IMR-90 (cell line): Measurements from ENCODE around the gene SRD5A1. TPM values are rescaled to one million over a fixed set of nuclear protein-coding genes. Genes with fewer than 3 reads are reported as not detected.

Experiments used
- ATAC-seq: fragments of 200-7000 bp; cut with Tn5 transposase; 2 replicates; pipeline ENCODE4 v1.9.1; 2020; ENCODE audit warnings: low read depth, mild to moderate bottlenecking, moderate library complexity
- BruUV-seq: library from RNA; stranded (reverse); fragments of 400-500 nt; replicated peaks from 2 replicates; lab custom pipeline; 2021; lab: Mats Ljungman, UMichigan
- CTCF ChIA-PET: fragments of 300-600 bp; formaldehyde crosslinking; extraction: SDS; loops from one replicate; lab custom pipeline; 2021; ENCODE audit warnings: antibody characterized with exemption; lab: Yijun Ruan, JAX
- POLR2A ChIA-PET: fragments of 300-600 bp; sonication (Branson Sonifier 250); formaldehyde crosslinking; loops from one replicate; lab custom pipeline; 2022; ENCODE audit warnings: antibody characterized with exemption; ENCODE audit not compliant: unreplicated experiment; lab: Charles Lee
- DNase-seq: peaks from one replicate; pipeline ENCODE4 v3.0.0; 2013
- H2AFZ ChIP-seq: replicated peaks from 2 replicates; pipeline ENCODE3; 2013; ENCODE audit warnings: low read length, mild to moderate bottlenecking; ENCODE audit not compliant: poor library complexity
- H2AK5ac ChIP-seq: 2 replicates; pipeline ENCODE4 v1.6.1; 2013; ENCODE audit warnings: low read depth, low read length, inconsistent platforms
- H2AK9ac ChIP-seq: replicated peaks from 2 replicates; pipeline ENCODE3; 2013; ENCODE audit warnings: mild to moderate bottlenecking, low read depth, low read length, moderate library complexity; ENCODE audit not compliant: poor library complexity
- H2BK120ac ChIP-seq: 2 replicates; pipeline ENCODE4 v1.6.1; 2013; ENCODE audit warnings: low read depth, low read length, inconsistent platforms
- H2BK15ac ChIP-seq: 3 replicates; pipeline ENCODE4 v1.6.1; 2013; ENCODE audit warnings: low read depth, low read length, inconsistent platforms
- H2BK20ac ChIP-seq: 2 replicates; pipeline ENCODE4 v1.6.1; 2013; ENCODE audit warnings: low read depth, mild to moderate bottlenecking, inconsistent platforms, low read length, moderate library complexity
- H2BK5ac ChIP-seq: 2 replicates; pipeline ENCODE4 v1.6.1; 2013; ENCODE audit warnings: mild to moderate bottlenecking, low read depth, low read length, inconsistent platforms; ENCODE audit not compliant: poor library complexity, severe bottlenecking
- H3K14ac ChIP-seq: replicated peaks from 2 replicates; pipeline ENCODE4 v1.6.1; 2013; ENCODE audit warnings: low read depth, low read length, inconsistent platforms
- H3K18ac ChIP-seq: 2 replicates; pipeline ENCODE4 v1.6.1; 2013; ENCODE audit warnings: low read depth, low read length, control low read depth
- H3K23ac ChIP-seq: 2 replicates; pipeline ENCODE4 v1.6.1; 2013; ENCODE audit warnings: low read depth, low read length, inconsistent platforms
- H3K27ac ChIP-seq: 2 replicates; pipeline ENCODE4 v1.5.1; 2013; ENCODE audit warnings: mild to moderate bottlenecking, control low read depth, low read length; ENCODE audit not compliant: insufficient read depth
- H3K27me3 ChIP-seq: 2 replicates; pipeline ENCODE4 v1.6.1; 2013; ENCODE audit warnings: low read length; ENCODE audit not compliant: control insufficient read depth, insufficient read depth
- H3K36me3 ChIP-seq: 2 replicates; pipeline ENCODE4 v1.6.1; 2013; ENCODE audit warnings: low read length, mixed read lengths; ENCODE audit not compliant: control insufficient read depth, insufficient read depth
- H3K4ac ChIP-seq: 2 replicates; pipeline ENCODE4 v1.6.1; 2013; ENCODE audit warnings: low read depth, low read length, inconsistent platforms
- H3K4me1 ChIP-seq: 2 replicates; pipeline ENCODE4 v1.6.1; 2013; ENCODE audit warnings: low read length, mixed read lengths; ENCODE audit not compliant: control insufficient read depth, insufficient read depth
- H3K4me2 ChIP-seq: 2 replicates; pipeline ENCODE4 v1.6.1; 2013; ENCODE audit warnings: low read depth, mild to moderate bottlenecking, control low read depth, low read length, moderate library complexity
- H3K4me3 ChIP-seq: 2 replicates; pipeline ENCODE4 v1.5.1; 2013; ENCODE audit warnings: low read depth, mild to moderate bottlenecking, control low read depth, low read length, moderate library complexity; ENCODE audit not compliant: insufficient read depth
- H3K56ac ChIP-seq: 2 replicates; pipeline ENCODE4 v1.6.1; 2013; ENCODE audit warnings: low read length, inconsistent platforms; ENCODE audit not compliant: insufficient read depth; ENCODE audit errors: extremely low read depth
- H3K79me1 ChIP-seq, 2 experiments: 2 replicates each; pipeline ENCODE4 v1.6.1; 2013; ENCODE audit warnings: low read length in 2 of 2, inconsistent platforms in 1 of 2, low read depth in 1 of 2
- H3K9ac ChIP-seq: 2 replicates; pipeline ENCODE4 v1.6.1; 2013; ENCODE audit warnings: low read depth, low read length, control low read depth
- H3K9me1 ChIP-seq: 2 replicates; pipeline ENCODE4 v1.6.1; 2013; ENCODE audit warnings: low read length, inconsistent platforms; ENCODE audit not compliant: insufficient read depth
- H3K9me3 ChIP-seq: 2 replicates; pipeline ENCODE4 v1.6.1; 2013; ENCODE audit warnings: low read length; ENCODE audit not compliant: control insufficient read depth, insufficient read depth
- H4K20me1 ChIP-seq: 2 replicates; pipeline ENCODE4 v1.6.1; 2013; ENCODE audit warnings: low read length, inconsistent platforms; ENCODE audit not compliant: insufficient read depth
- H4K5ac ChIP-seq: 2 replicates; pipeline ENCODE4 v1.6.1; 2013; ENCODE audit warnings: mild to moderate bottlenecking, low read depth, low read length, control low read depth
- H4K8ac ChIP-seq, 2 experiments: 2 replicates each; pipeline ENCODE4 v1.6.1; 2013; ENCODE audit warnings: low read depth in 2 of 2, low read length in 2 of 2, control low read depth in 1 of 2, inconsistent platforms in 1 of 2
- H4K91ac ChIP-seq: 2 replicates; pipeline ENCODE4 v1.6.1; 2013; ENCODE audit warnings: low read depth, low read length, inconsistent platforms; ENCODE audit not compliant: insufficient read depth
- RCOR1 ChIP-seq: IDR thresholded peaks from 2 replicates; pipeline ENCODE4 v1.6.1; 2012; ENCODE audit warnings: mild to moderate bottlenecking, low read length, improper control_type of control experiment; ENCODE audit not compliant: insufficient replicate concordance
- WGBS, 2 experiments: methylation state at CpG; one replicate each; pipeline versions ENCODE4 v1.1.5 to v1.1.7; 2013; ENCODE audit warnings: missing lambda C conversion rate in 2 of 2; ENCODE audit not compliant: insufficient read length in 1 of 2; ENCODE audit errors: extremely low coverage in 2 of 2; 5-methylcytosine and 5-hydroxymethylcytosine counted together
- dilution Hi-C: fragments of 300-500 bp; cut with HindIII; formaldehyde crosslinking; loops from one replicate; pipeline ENCODE4 v1.14.3; 2018; ENCODE audit warnings: low sequenced_read_pairs; ENCODE audit not compliant: unreplicated experiment
- in situ Hi-C: fragments of 300-500 bp; cut with MboI; formaldehyde crosslinking; loops from 3 replicates; pipeline ENCODE4 v1.14.3; 2019; ENCODE audit warnings: low sequenced_read_pairs, inconsistent platforms, mixed read lengths
- intact Hi-C: fragments of 100-400 bp; cut with micrococcal nuclease; formaldehyde crosslinking; loops from 2 replicates; pipeline ENCODE4 v1.10.0; 2022
- polyA plus RNA-seq, 3 experiments: library from polyadenylated mRNA; depleted of rRNA; stranded (reverse); fragments of >200 nt; gene quantifications; 2 replicates each; pipeline ENCODE4 v1.2.3, GENCODE V29; 2012; ENCODE audit warnings: low replicate concordance in 1 of 3
- total RNA-seq: library from RNA; depleted of rRNA; stranded (reverse); fragments of >200 nt; gene quantifications from 2 replicates; pipeline ENCODE4 v1.2.3, GENCODE V29; 2012

The SRD5A1 gene
- total and polyA plus RNA-seq, 2 of the 4 experiments (the other 2 are of a cell fraction), result 6.3 to 18.2 TPM

DNA sequence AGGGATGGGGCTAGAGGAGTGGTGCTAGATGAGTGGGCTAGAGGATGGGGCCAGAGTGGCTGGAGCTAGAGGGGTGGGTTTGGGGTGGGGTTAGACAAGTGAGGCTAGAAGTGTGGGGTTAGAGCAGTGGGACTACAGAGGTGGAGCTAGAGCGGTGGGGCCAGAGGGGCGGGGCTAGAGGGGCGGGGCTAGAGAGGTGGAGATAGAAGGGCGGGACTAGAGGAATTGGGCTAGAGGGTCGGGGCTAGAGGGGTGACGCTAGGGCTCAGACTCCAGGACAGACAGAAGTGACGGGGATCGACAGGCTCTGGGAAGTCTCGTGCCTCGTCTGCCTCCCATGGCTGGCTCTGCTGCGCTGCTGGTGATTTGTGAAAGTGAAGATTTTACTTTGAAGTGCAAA is 49.0 kb downstream of the SRD5A1 start:
- H2BK15ac ChIP-seq, result no peak overlapping the region
- H2AK5ac ChIP-seq, result no peak overlapping the region
- WGBS, 2 experiments, result 17% methylated on average over 1 of the region's 11 CpGs; no CpG with 5 or more reads in 1 of the 2 experiments
- no peaks in the 10 kb centered on the region for H3K36me3 ChIP-seq
- in situ Hi-C loops (no loop called here), dilution Hi-C loops (no loop called here), intact Hi-C loops (no loop called here)
- BruUV-seq, result no TSS peak
- no peak overlapping the region for H3K56ac ChIP-seq
- no peak overlapping the region for H3K4me3 ChIP-seq
- no peak overlapping the region for H4K8ac ChIP-seq
- H3K18ac ChIP-seq, result no peak overlapping the region
- H3K4me1 ChIP-seq, result no peaks in the 10 kb centered on the region
- H3K9me3 ChIP-seq, result no peaks in the 10 kb centered on the region
- no peak overlapping the region for H2BK120ac ChIP-seq
- no peak overlapping the region for H4K5ac ChIP-seq
- ChIA-PET POLR2A (no interaction called here), CTCF (no interaction called here)
- H3K14ac ChIP-seq, result no peak overlapping the region
- no peak for ATAC-seq
- H3K4ac ChIP-seq, result no peak overlapping the region
- H4K91ac ChIP-seq, result no peak overlapping the region
- no peak overlapping the region for H2AFZ ChIP-seq
- peaks cover 3% of the 10 kb centered on the region; the same call in 1 of the 2 replicates for H3K27me3 ChIP-seq
- peaks cover 3% of the 10 kb centered on the region; the same call in 1 of the 2 replicates for H3K9me1 ChIP-seq
- no peak overlapping the region for H3K9ac ChIP-seq
- no peaks in the 10 kb centered on the region for H3K79me1 ChIP-seq
- TF ChIP-seq RCOR1, result no peak
- no peak for DNase-seq
- H2AK9ac ChIP-seq, result no peak overlapping the region
- H2BK5ac ChIP-seq, result no peak overlapping the region
- H4K20me1 ChIP-seq, result no peaks in the 10 kb centered on the region
- H3K23ac ChIP-seq, result no peak overlapping the region
- no peak overlapping the region for H2BK20ac ChIP-seq
- H3K27ac ChIP-seq, result no peak overlapping the region
- H3K4me2 ChIP-seq, result no peak overlapping the region
